Left lung (tissue), 10 donors: Measurements from ENCODE around the gene JPH3. TPM values are rescaled to one million over a fixed set of nuclear protein-coding genes. Genes with fewer than 3 reads are reported as not detected.
"Not testable (repeated sequence)": the region's sequence is repeated elsewhere in the genome, so short reads cannot be mapped to it uniquely, and the experiment has no call there.

Experiments
- ATAC-seq: fragments of 200-7000 bp; cut with Tn5 transposase; one replicate; pipeline ENCODE4 v1.9.1; 2020; ENCODE audit warnings: moderate library complexity
- DNase-seq, 4 donors: peaks; one replicate each; pipeline ENCODE4 v3.0.0-alpha.2; 2013 to 2020
- H3K27ac ChIP-seq, 2 donors: fragments of 200-600 bp; sonication (generic) in 1 of 2; one replicate each; pipeline versions ENCODE4 v1.5.0 to v1.8.0; 2020 to 2021
- H3K27me3 ChIP-seq, 2 donors: fragments of 200-600 bp; sonication (generic) in 1 of 2; one replicate each; pipeline versions ENCODE4 v1.5.0 to v1.8.0; 2020 to 2021
- H3K36me3 ChIP-seq, 2 donors: fragments of 200-600 bp; sonication (generic) in 1 of 2; one replicate each; pipeline versions ENCODE4 v1.5.0 to v1.8.0; 2020 to 2021
- H3K4me1 ChIP-seq, 2 donors: fragments of 200-600 bp; one replicate each; pipeline ENCODE4 v1.8.0; 2021
- H3K4me3 ChIP-seq, 2 donors: fragments of 200-600 bp; sonication (generic) in 1 of 2; one replicate each; pipeline versions ENCODE4 v1.5.0 to v1.8.0; 2020 to 2021; ENCODE audit warnings: mild to moderate bottlenecking in 1 of 2
- H3K9me3 ChIP-seq, 2 donors: fragments of 200-600 bp; sonication (generic) in 1 of 2; one replicate each; pipeline versions ENCODE4 v1.5.0 to v1.8.0; 2020 to 2021
- intact Hi-C, 2 donors: fragments of 100-400 bp; cut with DNase I; formaldehyde crosslinking; loops; one replicate each; pipeline versions ENCODE4 v1.11.2 to v1.14.2; 2022
- polyA plus RNA-seq, 6 donors: library from polyadenylated mRNA; unstranded; fragments of 120-200 nt; gene quantifications; one replicate each; pipeline ENCODE4 v1.2.1, GENCODE V29; 2013; ENCODE audit not compliant: insufficient read length in 6 of 6
- total RNA-seq, 2 donors: library from RNA; stranded (reverse); fragmentation: NEBNext Ultra II Directional; extraction: Animal tissue kit (Norgen Biotek cat#: 25700); gene quantifications; one replicate each; pipeline ENCODE4 v1.2.1, GENCODE V29; 2021
- TF ChIP-seq, protein P1 (sequence below), 2 donors: fragments of 200-600 bp; sonication (generic) in 1 of 2; IDR thresholded peaks; one replicate each; pipeline versions ENCODE4 v1.5.0 to v1.8.0; 2021; ENCODE audit warnings: antibody characterized with exemption in 2 of 2
- donor health status: DM: no; HTN: yes; CAD: no.
- donor health status: DM: no; HTN: no; CAD: no.

JPH3 gene
- total and polyA plus RNA-seq, 8 donors: 0.06 to 2.5 (median 1.2) TPM; not detected in 1

- TF ChIP-seq, protein P1, sequence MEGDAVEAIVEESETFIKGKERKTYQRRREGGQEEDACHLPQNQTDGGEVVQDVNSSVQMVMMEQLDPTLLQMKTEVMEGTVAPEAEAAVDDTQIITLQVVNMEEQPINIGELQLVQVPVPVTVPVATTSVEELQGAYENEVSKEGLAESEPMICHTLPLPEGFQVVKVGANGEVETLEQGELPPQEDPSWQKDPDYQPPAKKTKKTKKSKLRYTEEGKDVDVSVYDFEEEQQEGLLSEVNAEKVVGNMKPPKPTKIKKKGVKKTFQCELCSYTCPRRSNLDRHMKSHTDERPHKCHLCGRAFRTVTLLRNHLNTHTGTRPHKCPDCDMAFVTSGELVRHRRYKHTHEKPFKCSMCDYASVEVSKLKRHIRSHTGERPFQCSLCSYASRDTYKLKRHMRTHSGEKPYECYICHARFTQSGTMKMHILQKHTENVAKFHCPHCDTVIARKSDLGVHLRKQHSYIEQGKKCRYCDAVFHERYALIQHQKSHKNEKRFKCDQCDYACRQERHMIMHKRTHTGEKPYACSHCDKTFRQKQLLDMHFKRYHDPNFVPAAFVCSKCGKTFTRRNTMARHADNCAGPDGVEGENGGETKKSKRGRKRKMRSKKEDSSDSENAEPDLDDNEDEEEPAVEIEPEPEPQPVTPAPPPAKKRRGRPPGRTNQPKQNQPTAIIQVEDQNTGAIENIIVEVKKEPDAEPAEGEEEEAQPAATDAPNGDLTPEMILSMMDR (IDR thresholded peaks at IDR 0.05): no peak
- H3K4me3 ChIP-seq: no peak overlapping the region
- intact Hi-C loops: no loop called here
- DNase-seq: peak in 1 of 4 donors; percentile 56
- no peaks in the 10 kb centered on the region for H3K36me3 ChIP-seq
- H3K4me1 ChIP-seq: no peaks in the 10 kb centered on the region
- peaks cover 0 to 57% of the 10 kb centered on the region in 2 donors for H3K27me3 ChIP-seq
- no peaks in the 10 kb centered on the region for H3K9me3 ChIP-seq
- no peak overlapping the region for H3K27ac ChIP-seq
- ATAC-seq: no peak
These were observed 77.4 kb downstream of the JPH3 start for GRCh38 chr16:87679593-87680271.

DNA sequence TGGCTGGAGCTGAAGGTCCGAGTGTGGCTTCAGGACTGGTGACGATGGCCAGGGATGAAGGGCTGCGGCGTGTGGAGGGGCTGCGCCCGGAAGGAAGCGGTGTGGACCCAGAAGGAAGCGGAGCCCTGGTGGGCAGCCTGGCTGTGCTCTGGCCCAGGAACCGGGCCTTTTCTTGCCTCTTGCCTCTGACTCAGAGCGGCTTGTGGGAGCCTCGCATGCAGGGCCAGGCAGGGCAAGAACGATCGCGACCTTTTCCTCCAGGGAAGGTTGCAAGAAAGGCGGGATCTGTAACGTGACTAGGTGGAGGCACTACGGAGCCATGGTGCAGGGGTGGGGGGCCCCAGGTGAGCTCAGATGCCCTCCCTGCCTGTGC is 78.0 kb downstream of the JPH3 start:
- intact Hi-C loops: no loop called here
- H3K27me3 ChIP-seq: peaks cover 0 to 62% of the 10 kb centered on the region in 2 donors
- no peak overlapping the region for H3K27ac ChIP-seq
- no peak overlapping the region for H3K4me3 ChIP-seq
- ATAC-seq (no peak), DNase-seq (peak in 1 of 4 donors; percentile 59)
- H3K9me3 ChIP-seq: no peaks in the 10 kb centered on the region
- H3K36me3 ChIP-seq: no peaks in the 10 kb centered on the region
- TF ChIP-seq, protein P1 (IDR thresholded peaks at IDR 0.05): no peak
- H3K4me1 ChIP-seq: no peaks in the 10 kb centered on the region

GRCh38 chr16:87681051-87681602 is 78.8 kb downstream of the JPH3 start:
- ATAC-seq, intact Hi-C loops, H3K9me3 ChIP-seq, H3K27ac ChIP-seq, H3K36me3 ChIP-seq, H3K4me3 ChIP-seq, H3K4me1 ChIP-seq: not testable (repeated sequence)
- DNase-seq: peak in 1 of 4 donors; percentile 58
- peaks cover 0 to 64% of the 10 kb centered on the region in 2 donors for H3K27me3 ChIP-seq

GRCh38 chr16:87681981-87682570 is 79.8 kb downstream of the JPH3 start:
- no peak overlapping the region for H3K27ac ChIP-seq
- TF ChIP-seq, protein P1 (IDR thresholded peaks at IDR 0.05): no peak
- DNase-seq: peak in 1 of 4 donors; percentile 33
- H3K27me3 ChIP-seq: peaks cover 0 to 71% of the 10 kb centered on the region in 2 donors
- H3K9me3 ChIP-seq: no peaks in the 10 kb centered on the region
- no peaks in the 10 kb centered on the region for H3K4me1 ChIP-seq
- peak; percentile 62 for ATAC-seq
- no peak overlapping the region for H3K4me3 ChIP-seq
- H3K36me3 ChIP-seq: no peaks in the 10 kb centered on the region
- intact Hi-C loops: no loop called here

GRCh38 chr16:87682852-87683399 is 80.6 kb downstream of the JPH3 start:
- Histone ChIP-seq H3K4me3 (no peak overlapping the region), H3K27me3 (peaks cover 0 to 79% of the 10 kb centered on the region in 2 donors), H3K4me1 (no peaks in the 10 kb centered on the region), H3K27ac (no peak overlapping the region), H3K9me3 (no peaks in the 10 kb centered on the region), H3K36me3 (no peaks in the 10 kb centered on the region)
- intact Hi-C loops: no loop called here
- DNase-seq (peak in 1 of 4 donors; percentile 52), ATAC-seq (no peak)
- TF ChIP-seq, protein P1 (IDR thresholded peaks at IDR 0.05): no peak
